Iris pigment epithelial cell (primary cell): ENCODE measurements around the gene ABLIM2.

Source experiments
- DNase-seq: peaks from one replicate; pipeline ENCODE4 v3.0.0-alpha.2; 2011; ENCODE audit warnings: low read depth

ABLIM2 gene

GRCh38 chr4:8192748-8193738 is 34.4 kb upstream of the ABLIM2 start:
- peak; percentile 70 for DNase-seq

DNA sequence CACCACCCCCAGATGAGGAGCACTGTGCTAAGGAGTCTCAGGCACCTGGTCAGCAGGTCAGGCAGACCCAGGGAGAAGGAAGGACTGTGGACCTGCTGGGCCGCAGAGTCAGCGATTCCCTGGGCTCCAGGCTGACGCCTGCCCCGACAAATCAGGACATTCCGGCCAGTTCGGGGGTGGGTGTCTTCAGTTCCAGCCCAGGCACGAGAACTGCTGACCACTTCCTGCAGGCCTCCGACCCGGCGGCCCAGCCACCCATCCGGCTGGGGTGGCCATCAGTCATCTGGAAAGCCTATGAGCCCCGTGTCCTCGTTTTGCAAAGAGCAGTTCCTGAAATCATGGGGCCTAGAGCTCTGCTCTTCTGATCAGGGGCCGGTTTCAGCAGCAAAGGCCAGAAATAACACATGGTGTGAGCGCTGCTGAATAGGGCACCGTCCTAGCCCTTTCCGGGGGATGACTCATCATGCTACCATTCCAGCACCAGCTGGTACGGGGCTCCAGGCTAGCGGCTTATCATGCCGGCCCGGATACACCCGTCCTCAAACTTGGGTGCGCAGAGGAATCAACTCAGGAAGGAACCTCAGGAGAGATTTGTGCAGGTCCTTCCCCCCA is 32.6 kb upstream of the ABLIM2 start:
- peak; percentile 86 for DNase-seq

- DNase-seq: no peak
Measured at GRCh38 chr4:8189551-8190466, 31.2 kb upstream of the ABLIM2 start.

- no peak for DNase-seq
Measured at GRCh38 chr4:8188743-8189550, 30.3 kb upstream of the ABLIM2 start.

- no peak for DNase-seq
Measured at GRCh38 chr4:8188085-8188484, 29.5 kb upstream of the ABLIM2 start.

GRCh38 chr4:8185930-8186329 is 27.3 kb upstream of the ABLIM2 start:
- no peak for DNase-seq

DNA sequence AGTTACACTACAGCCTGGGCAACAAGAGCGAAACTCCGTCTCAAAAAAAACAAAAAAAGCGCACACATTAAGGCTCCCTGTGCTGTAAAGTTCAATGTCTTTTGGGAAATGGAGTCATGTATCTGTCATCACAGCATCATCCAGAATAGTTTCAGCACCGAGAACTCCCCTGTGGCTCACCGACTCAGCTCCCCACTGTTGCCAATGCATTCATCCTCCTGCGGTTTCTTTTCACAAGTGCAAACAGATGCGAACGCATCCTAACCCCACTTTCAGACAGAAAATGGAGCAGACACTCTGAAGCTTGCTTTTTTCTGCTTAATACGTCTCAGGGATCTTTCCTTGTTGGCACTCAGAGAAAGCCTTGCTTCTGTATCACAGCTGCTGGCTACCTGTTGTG is 26.7 kb upstream of the ABLIM2 start:
- DNase-seq: peak; percentile 92

DNA sequence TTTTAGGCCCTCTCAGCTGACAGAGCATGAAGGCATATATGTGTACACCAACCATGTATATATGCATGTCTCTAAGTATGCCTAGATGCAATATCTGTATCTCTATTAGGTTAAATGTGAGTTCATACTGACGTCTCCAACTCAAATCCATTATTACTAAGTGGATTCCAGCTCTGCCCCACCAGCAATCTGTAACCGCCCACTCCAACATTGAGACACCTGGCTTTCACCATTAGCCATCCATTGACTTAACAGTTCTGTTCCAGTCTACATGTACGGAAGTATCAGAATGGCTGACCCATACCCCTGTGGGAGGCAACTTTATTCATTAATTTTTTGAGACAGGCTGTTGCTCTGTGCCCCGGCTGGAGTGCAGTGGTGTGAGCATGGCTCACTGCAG is 25.4 kb upstream of the ABLIM2 start:
- no peak for DNase-seq

DNA sequence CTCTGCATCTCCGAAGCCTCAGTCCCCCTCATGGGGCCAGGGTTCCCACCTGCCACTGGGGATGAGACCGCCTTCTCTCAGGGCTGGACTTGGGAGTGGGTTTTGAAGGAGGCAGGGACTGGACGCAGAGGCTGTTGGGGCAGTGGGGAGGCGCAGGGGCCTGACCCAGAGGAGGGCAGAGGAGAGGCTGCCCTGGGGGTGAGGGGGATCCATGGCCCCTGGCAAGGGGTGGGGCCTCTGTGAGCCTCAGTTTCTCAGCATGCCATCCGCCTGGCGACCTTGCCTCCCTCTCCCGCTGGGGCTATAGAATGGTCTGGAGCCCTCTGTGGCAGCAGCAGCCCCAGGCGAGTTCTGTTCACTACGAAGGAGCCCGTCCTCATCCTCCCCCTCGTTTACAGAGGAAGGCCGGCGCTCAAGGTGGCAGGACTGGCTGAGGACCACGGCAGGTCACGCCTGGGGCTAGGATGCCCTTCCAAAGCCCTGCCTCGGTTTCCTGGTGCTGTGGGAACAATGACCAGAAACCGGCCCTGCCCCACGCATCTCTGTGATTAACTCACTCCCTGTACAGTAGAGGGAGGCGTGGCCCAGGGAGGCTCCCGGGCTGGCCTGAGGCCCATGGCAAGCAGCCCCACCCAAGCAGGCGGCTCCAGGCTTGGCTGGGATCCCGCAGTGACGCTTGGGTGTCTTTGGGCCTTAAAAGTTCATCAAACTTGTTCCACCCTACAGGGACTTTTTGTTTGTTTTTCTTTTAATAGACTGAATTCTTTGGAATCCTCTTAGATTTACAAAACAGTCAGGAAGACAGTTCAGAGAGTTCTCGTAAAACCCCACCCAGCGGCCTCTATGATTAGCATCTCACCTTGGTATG is 24.5 kb upstream of the ABLIM2 start:
- DNase-seq: peak; percentile 95

GRCh38 chr4:8182294-8182693 is 23.7 kb upstream of the ABLIM2 start:
- no peak for DNase-seq

DNA sequence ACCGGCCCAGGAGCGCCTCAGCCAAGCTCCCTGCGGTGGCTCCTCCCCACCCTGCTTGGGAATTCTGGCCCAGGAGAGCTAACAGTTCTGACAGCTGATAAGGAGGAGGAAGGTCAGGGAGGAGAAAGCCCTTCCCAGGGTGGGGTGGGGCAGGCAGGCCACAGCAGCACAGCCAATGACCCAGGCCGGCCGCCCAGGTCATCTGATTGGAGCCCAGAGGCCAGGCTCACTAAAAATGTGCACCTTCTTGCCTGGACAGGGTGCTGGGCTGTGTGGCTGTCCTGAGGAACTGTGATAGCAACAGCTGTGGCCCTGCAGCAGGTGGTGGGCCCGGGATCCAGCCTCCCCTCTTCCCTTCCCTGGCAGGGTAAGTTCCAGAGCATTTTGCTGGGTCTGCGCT is 23.2 kb upstream of the ABLIM2 start:
- DNase-seq: no peak

DNA sequence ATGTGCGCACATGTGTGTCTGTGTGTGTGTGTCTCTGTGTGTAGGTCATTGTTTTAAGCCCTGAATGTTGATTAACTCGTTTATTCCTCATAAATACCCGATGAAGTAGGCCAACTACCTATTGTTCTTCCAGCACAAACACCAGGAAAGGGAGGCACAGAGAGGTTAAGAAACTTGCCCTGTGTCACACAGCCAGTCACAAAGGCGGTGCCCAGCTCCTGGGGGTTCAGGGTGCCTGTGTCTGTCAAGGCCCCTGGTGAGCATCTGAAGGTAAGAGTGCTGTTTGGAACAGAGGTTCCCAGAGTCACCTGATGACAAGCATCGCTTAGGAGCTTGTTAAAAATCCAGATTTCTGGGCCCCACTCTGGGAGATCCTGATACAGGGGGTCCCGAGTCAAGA is 22.5 kb upstream of the ABLIM2 start:
- no peak for DNase-seq

- DNase-seq: no peak
Measured at GRCh38 chr4:8180310-8181093, 21.9 kb upstream of the ABLIM2 start.

- DNase-seq: no peak
Measured at GRCh38 chr4:8179771-8180170, 21.2 kb upstream of the ABLIM2 start.

DNA sequence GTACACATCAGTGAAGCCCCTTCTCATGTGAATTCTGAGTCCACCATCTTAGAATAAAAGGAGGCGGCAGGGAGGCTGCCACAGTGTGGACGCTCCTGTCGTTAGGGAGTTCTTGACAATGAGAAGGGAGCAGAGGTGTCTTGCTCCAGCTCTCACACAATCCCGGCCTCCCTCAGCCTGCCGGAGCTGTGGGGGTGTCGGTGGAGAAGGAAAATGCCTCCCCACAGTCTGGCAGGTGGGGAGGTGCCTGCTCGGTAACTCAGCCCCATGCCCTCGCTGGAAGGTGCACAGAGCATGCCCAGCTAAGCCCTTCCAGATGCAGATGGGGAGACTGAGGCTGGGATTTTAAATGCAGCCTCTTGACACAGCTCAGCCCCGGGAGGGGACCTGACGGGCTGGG is 20.5 kb upstream of the ABLIM2 start:
- DNase-seq: no peak

- no peak for DNase-seq
Measured at GRCh38 chr4:8177956-8178355, 19.3 kb upstream of the ABLIM2 start.

- DNase-seq: no peak
Measured at GRCh38 chr4:8177552-8177951, 18.9 kb upstream of the ABLIM2 start.

GRCh38 chr4:8176547-8177399 is 18.2 kb upstream of the ABLIM2 start:
- peak; percentile 63 for DNase-seq

DNA sequence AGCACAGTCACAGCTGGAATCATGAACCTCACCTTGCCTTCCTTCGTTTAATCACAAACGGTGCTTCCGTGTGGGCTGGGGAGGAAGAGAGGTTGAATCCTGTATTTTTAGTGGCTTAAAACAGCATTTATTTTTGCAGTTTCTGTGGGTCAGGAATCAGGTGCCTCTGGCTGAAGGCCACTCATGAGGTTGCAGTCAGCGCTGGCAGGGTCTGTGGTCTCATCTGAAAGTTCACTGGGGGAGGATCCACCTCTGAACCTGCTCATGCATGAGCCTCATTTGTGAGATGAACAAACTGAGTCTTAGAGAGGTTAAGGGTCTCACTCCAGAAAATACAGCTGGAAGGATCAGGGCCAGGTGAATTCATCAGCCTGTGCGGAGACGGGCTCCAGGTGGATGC is 17.1 kb upstream of the ABLIM2 start:
- no peak for DNase-seq
